Measurements from ENCODE around the gene MTFR1L. TPM values are rescaled to one million over a fixed set of nuclear protein-coding genes. Genes with fewer than 3 reads are reported as not detected.

Gene MTFR1L
- total RNA-seq, 1 donor from 2014 or later, result 81.6 TPM

DNA sequence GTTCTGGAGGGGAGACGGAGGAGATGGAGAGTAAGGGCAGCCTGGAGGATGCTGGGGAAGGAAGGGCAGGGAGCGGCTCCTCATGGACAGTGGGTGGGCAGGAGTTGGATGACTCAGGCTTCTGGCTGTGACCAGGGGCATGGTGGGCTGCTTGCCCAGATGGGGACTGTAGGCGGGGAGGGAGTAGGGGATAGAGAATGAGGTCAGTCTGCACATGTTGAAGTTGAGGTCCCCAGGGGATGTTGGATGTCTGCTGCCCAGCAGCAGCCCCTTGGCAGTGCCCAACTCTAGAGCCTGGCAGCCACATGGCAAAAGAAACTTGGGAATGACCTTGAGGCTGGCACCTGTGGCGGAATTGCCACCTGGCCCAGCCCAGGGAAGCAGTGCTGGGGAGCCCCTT is 13.3 kb upstream of the MTFR1L start:
- DNase-seq (ENCODE audit: low read depth), result peak; percentile 53

- DNase-seq (ENCODE audit: low read depth), result no peak
These were observed 12.0 kb upstream of the MTFR1L start for GRCh38 chr1:25807480-25808390.

- DNase-seq (ENCODE audit: low read depth), result no peak
These were observed 11.1 kb upstream of the MTFR1L start for GRCh38 chr1:25808481-25809244.

GRCh38 chr1:25809283-25809926 is 10.3 kb upstream of the MTFR1L start:
- DNase-seq (ENCODE audit: low read depth), result no peak

GRCh38 chr1:25809929-25810328 is 9.8 kb upstream of the MTFR1L start:
- DNase-seq (ENCODE audit: low read depth), result no peak

GRCh38 chr1:25810341-25811299 is 9.1 kb upstream of the MTFR1L start:
- peak; percentile 58 for DNase-seq (ENCODE audit: low read depth)

- DNase-seq (ENCODE audit: low read depth), result no peak
These were observed 8.2 kb upstream of the MTFR1L start for GRCh38 chr1:25811384-25812082.

DNA sequence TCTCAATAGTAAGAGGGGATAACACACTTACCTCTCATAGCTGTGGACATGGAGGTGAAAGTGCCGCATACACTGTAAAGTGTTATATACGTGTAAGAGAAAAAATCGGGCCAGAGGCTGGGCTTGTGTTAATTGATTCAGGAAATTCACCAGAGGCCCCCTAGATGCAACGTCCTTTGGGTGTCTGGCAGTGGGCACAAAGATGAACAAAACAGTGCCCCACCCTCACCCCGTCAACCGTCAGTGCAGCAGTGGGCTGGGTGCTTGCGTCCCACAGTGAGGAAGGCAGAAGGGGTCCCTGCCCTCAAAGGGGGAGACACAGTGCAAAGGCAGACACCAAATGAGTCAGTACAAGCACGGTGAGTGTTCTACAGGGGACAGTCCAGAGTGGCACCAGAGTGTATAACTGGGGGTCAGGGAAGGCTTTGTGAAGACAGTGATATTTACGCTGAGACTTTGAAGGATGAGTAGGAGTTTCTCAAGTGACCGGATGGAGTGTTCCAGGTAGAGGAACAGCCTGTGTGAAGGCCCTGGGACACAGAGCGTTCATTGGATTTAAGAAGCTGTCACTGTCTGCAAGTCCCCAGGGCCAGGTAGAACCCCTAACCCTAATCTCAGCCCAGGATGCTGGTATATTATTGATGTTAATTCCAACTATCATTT is 6.6 kb upstream of the MTFR1L start:
- DNase-seq (ENCODE audit: low read depth), result no peak

DNA sequence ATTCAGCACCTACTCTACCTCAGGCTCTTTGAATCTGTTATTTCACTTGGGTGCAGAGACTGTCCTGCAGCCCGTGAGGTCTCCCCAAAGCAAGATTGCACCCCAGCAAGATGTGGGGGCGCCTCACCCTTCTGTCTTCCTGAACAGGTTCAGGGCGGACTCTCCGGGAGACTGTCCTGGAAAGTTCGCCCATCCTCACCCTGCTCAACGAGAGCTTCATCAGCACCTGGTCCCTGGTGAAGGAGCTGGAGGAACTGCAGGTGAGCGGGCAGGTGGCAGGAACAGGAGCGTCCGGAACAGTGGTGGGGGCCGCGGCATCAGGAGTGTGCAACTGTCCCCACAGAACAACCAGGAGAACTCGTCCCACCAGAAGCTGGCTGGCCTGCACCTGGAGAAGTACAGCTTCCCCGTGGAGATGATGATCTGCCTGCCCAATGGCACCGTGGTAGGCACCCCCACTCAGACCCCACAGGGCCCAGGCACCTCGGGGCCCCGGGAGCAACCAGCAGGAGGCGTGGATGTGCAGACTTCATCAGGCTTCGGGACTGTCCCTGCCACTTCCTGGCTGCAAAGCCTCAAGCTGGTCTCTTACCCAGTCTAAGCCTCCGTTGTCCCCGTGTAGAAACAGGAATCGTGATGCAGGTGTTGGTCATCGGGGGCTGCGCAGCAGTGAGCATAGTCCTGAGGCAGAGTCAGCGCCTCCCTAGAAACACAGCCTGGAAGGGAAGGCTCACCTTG is 5.9 kb upstream of the MTFR1L start:
- DNase-seq (ENCODE audit: low read depth), result no peak

- DNase-seq (ENCODE audit: low read depth), result no peak
These were observed 5.1 kb upstream of the MTFR1L start for GRCh38 chr1:25814549-25815087.

GRCh38 chr1:25815208-25816111 is 4.3 kb upstream of the MTFR1L start:
- no peak for DNase-seq (ENCODE audit: low read depth)

- DNase-seq (ENCODE audit: low read depth), result no peak
These were observed 3.5 kb upstream of the MTFR1L start for GRCh38 chr1:25816112-25816718.

GRCh38 chr1:25817840-25818501 is 1.8 kb upstream of the MTFR1L start:
- DNase-seq (ENCODE audit: low read depth), result no peak

- no peak for DNase-seq (ENCODE audit: low read depth)
These were observed 1.2 kb upstream of the MTFR1L start for GRCh38 chr1:25818569-25818968.

- DNase-seq (ENCODE audit: low read depth), result peak; percentile 49
These were observed 725 bp downstream of the MTFR1L start for GRCh38 chr1:25820247-25821111.

DNA sequence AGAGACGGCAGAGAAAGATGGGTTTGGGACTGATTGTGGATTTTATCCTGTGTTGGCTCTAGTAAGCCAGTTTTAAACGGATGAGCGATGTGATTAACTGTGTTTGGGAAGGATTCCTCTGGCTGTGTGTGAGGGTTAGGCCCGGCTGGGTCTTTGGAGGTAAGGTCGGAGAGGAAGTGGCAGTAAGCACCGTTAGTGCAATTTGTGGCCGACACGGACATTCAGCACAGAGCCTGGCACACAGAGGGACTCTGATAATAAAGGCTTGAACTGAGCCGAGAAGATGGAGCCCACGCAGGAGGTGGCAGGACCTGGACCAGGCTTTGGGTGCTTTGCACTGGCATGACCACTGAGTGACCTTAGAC is 1.3 kb downstream of the MTFR1L start:
- DNase-seq (ENCODE audit: low read depth), result no peak

Data from myocyte (in vitro differentiated cells).